Stimulated activated effector memory CD8-positive, alpha-beta T cell treated with anti-CD3 and anti-CD28 coated beads, Interleukin-12 subunit alpha, Interleukin-12 subunit beta, amount 100 ng/mL, for 72 hours (primary cell): ENCODE results near the gene SMOC2.
"Not testable (repeated sequence)": the region's sequence is repeated elsewhere in the genome, so short reads cannot be mapped to it uniquely, and the experiment has no call there.

ENCODE experiments used
- ATAC-seq: fragments of 150-1000 bp; cut with Tn5 transposase; 2 replicates; pipeline ENCODE4 v1.10.0; 2021
- DNase-seq, 2 donors: peaks; one replicate each; pipeline ENCODE4 v3.0.0; 2021 to 2022; ENCODE audit warnings: low spot score in 2 of 2
- H3K27ac Mint-ChIP-seq: one replicate; pipeline ENCODE4 v1.8.0; 2022; ENCODE audit warnings: mild to moderate bottlenecking, mixed read lengths
- H3K36me3 Mint-ChIP-seq: one replicate; pipeline ENCODE4 v1.8.0; 2022; ENCODE audit warnings: mild to moderate bottlenecking, mixed read lengths
- H3K4me1 Mint-ChIP-seq: one replicate; pipeline ENCODE4 v1.8.0; 2022; ENCODE audit warnings: mixed read lengths
- H3K4me3 Mint-ChIP-seq: one replicate; pipeline ENCODE4 v1.8.0; 2022; ENCODE audit warnings: mild to moderate bottlenecking, mixed read lengths
- H3K9me3 Mint-ChIP-seq: one replicate; pipeline ENCODE4 v1.8.0; 2022; ENCODE audit warnings: mixed read lengths

The SMOC2 gene

DNA sequence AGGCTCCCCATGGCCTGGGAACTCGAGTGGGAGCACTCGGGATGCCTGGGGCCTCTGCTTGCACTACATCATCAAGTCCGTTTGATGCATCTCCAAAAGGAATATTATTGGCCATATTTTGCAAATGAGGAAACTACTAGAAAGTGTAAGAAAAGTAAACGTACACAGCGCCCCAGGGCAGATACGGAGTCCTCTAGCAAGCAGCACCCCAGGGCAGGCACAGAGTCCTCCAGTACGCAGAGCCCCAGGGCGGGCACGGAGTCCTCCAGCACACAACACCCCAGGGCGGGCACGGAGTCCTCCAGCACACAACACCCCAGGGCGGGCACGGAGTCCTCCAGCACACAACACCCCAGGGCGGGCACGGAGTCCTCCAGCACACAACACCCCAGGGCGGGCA is 264.3 kb downstream of the SMOC2 start:
- DNase-seq, ATAC-seq, H3K27ac Mint-ChIP-seq, H3K36me3 Mint-ChIP-seq, H3K9me3 Mint-ChIP-seq, H3K4me3 Mint-ChIP-seq, H3K4me1 Mint-ChIP-seq: not testable (repeated sequence)

GRCh38 chr6:168706471-168707177 is 265.6 kb downstream of the SMOC2 start:
- H3K9me3 Mint-ChIP-seq: no peaks in the 10 kb centered on the region
- DNase-seq (no peak), ATAC-seq (no peak)
- H3K36me3 Mint-ChIP-seq: no peaks in the 10 kb centered on the region
- H3K4me3 Mint-ChIP-seq: no peak overlapping the region
- no peaks in the 10 kb centered on the region for H3K4me1 Mint-ChIP-seq
- H3K27ac Mint-ChIP-seq: no peak overlapping the region

- no peaks in the 10 kb centered on the region for H3K4me1 Mint-ChIP-seq
- H3K4me3 Mint-ChIP-seq: no peak overlapping the region
- no peaks in the 10 kb centered on the region for H3K9me3 Mint-ChIP-seq
- no peak for DNase-seq
- no peak overlapping the region for H3K27ac Mint-ChIP-seq
- no peaks in the 10 kb centered on the region for H3K36me3 Mint-ChIP-seq
- no peak for ATAC-seq
Measured at GRCh38 chr6:168708526-168708925, 267.5 kb downstream of the SMOC2 start.

- H3K4me3 Mint-ChIP-seq: no peak overlapping the region
- H3K4me1 Mint-ChIP-seq: no peaks in the 10 kb centered on the region
- no peaks in the 10 kb centered on the region for H3K36me3 Mint-ChIP-seq
- H3K9me3 Mint-ChIP-seq: no peaks in the 10 kb centered on the region
- H3K27ac Mint-ChIP-seq: no peak overlapping the region
- DNase-seq (no peak), ATAC-seq (no peak)
Measured at GRCh38 chr6:168708984-168709383, 268.0 kb downstream of the SMOC2 start.

DNA sequence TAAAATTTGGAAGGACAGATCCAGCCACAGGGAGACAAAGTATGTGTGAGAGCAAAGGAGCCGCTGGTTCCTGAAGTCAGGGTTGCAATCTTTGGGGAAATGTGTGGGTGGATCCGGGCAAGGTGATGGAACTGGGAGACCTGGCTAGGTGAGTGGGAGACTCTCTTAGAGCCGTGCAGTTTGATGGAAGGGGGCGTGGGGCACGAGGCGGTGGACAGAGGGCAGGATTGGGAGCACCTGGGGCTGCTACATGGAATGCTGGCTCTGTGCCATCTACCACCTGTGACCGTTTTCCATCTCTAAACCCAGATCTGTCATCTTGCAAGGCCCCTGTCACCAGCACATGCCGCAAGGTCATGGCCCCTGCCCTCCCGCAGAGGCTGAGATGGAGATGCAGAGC is 268.4 kb downstream of the SMOC2 start:
- ATAC-seq: no peak
- Mint-ChIP-seq H3K27ac (no peak overlapping the region), H3K36me3 (no peaks in the 10 kb centered on the region), H3K4me3 (no peak overlapping the region), H3K4me1 (no peaks in the 10 kb centered on the region), H3K9me3 (no peaks in the 10 kb centered on the region)
- no peak for DNase-seq

DNA sequence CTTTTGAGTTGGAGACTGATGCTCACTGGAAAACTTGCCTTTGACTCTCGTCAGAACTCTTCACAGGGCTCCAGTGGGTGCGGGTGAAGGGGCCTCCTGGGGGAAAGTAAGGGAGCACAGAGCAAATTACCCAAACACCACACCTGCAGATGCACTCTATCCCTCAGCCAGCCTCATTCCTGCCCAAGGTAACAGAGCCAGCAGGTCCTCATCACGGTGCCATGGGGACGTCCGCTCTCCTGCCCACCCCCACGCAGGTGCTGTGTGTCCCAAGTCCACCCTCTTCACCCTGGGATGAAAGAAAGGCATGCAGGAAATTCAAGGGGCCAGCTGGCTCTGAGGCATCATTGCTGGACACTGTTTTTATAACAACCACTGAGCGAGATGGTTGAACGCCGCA is 269.0 kb downstream of the SMOC2 start:
- H3K4me3 Mint-ChIP-seq: no peak overlapping the region
- H3K36me3 Mint-ChIP-seq: no peaks in the 10 kb centered on the region
- ATAC-seq (no peak), DNase-seq (no peak)
- H3K27ac Mint-ChIP-seq: no peak overlapping the region
- H3K4me1 Mint-ChIP-seq: no peaks in the 10 kb centered on the region
- H3K9me3 Mint-ChIP-seq: no peaks in the 10 kb centered on the region

DNA sequence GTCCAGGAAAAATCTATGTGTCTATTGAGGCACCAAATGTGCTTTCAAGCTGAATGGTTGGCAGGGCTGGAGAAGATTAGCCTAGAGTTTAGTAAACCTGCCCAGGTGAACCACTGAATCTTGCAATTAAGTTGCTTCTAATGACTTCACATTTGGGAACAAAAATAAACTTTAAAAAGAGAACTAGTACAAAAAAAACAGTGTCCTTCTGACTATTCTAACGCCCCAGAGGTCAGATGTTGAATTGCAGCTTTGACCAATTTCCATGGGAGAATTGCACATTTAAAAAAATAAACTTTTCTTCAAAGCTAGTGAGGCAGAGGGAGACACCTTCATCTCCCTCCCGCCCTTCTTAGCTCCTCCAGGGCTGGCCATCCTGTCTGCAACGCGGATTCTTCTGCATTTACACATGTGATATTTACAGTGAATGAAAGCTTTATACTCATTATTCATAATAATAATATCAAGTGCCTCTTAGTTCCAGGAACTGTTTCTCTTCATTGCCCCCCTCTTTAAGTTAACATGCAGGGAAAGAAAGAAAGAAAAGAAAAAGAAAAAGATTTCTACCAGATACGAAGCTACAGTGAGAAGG is 270.2 kb downstream of the SMOC2 start:
- Mint-ChIP-seq H3K9me3 (no peaks in the 10 kb centered on the region), H3K36me3 (no peaks in the 10 kb centered on the region)

GRCh38 chr6:168711666-168712300 is 270.8 kb downstream of the SMOC2 start:
- ATAC-seq (no peak), DNase-seq (no peak)
- Mint-ChIP-seq H3K9me3 (no peaks in the 10 kb centered on the region), H3K36me3 (no peaks in the 10 kb centered on the region), H3K4me1 (no peaks in the 10 kb centered on the region), H3K4me3 (no peak overlapping the region), H3K27ac (no peak overlapping the region)

More for the DNA sequence above, 270.2 kb downstream of the SMOC2 start:
- ATAC-seq: no peak
- DNase-seq: no peak
- no peak overlapping the region for H3K4me3 Mint-ChIP-seq
- no peaks in the 10 kb centered on the region for H3K4me1 Mint-ChIP-seq
- H3K27ac Mint-ChIP-seq: no peak overlapping the region

GRCh38 chr6:168712993-168713392 is 272.0 kb downstream of the SMOC2 start:
- DNase-seq (no peak), ATAC-seq (no peak)
- H3K27ac Mint-ChIP-seq: no peak overlapping the region
- H3K9me3 Mint-ChIP-seq: no peaks in the 10 kb centered on the region
- no peaks in the 10 kb centered on the region for H3K36me3 Mint-ChIP-seq
- H3K4me3 Mint-ChIP-seq: no peak overlapping the region
- no peaks in the 10 kb centered on the region for H3K4me1 Mint-ChIP-seq

DNA sequence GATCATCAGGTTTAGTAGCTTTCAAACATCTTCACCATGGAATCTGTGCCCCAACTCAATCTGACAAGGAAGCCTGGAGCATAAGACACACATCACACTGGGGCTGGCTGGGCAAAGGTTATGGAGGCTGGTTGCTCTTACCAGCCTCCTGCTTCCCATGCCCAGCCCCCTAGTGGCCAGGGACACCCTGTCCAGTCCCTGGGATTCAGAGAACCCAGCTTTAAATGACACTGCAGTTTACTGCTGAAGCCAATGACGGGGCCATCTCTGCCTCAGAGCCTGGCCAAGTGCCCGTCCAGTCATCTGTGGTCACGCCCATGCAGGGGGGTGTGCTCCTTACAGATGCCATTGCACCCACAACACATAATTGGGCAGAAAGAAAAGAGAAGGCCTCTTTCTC is 272.9 kb downstream of the SMOC2 start:
- no peak for ATAC-seq
- Mint-ChIP-seq H3K4me1 (no peaks in the 10 kb centered on the region), H3K27ac (no peak overlapping the region), H3K9me3 (no peaks in the 10 kb centered on the region), H3K4me3 (no peak overlapping the region), H3K36me3 (no peaks in the 10 kb centered on the region)
- no peak for DNase-seq

DNA sequence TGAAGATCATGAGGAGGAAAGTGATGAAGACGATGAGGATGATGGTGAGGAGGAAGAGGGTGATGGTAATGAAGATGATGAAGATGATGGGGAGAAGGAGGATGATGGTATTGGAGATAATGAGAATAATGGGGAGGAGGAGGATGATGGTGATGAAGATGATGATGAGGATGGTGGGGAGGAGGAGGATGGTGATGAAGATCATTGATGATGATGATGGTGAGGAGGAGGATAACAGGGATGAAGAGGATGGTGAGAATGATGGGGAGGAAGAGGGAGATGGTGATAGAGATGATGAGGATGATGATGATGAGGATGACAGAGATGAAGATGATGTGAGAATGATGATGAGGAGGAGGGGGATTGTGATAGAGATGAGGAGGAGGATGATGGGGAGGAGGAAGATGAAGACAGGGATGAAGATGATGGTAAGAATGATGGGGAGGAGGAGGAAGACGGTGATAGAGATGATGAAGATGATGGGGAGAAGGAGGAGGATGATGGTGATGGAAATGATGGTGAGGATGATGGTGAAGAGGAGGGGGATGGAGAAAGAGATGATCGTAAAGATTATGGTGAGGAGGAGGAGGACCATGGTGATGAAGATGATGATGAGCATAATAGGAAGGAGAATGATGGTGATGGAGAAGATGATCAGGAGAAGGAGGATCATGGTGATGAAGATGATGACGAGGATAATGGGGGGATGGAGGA is 273.7 kb downstream of the SMOC2 start:
- ATAC-seq: no peak
- no peak for DNase-seq
- H3K27ac Mint-ChIP-seq: no peak overlapping the region
- no peaks in the 10 kb centered on the region for H3K36me3 Mint-ChIP-seq
- no peaks in the 10 kb centered on the region for H3K9me3 Mint-ChIP-seq
- H3K4me3 Mint-ChIP-seq: no peak overlapping the region
- H3K4me1 Mint-ChIP-seq: no peaks in the 10 kb centered on the region

GRCh38 chr6:168715643-168716481 is 274.9 kb downstream of the SMOC2 start:
- no peak for DNase-seq
- no peaks in the 10 kb centered on the region for H3K4me1 Mint-ChIP-seq
- ATAC-seq: no peak
- no peak overlapping the region for H3K4me3 Mint-ChIP-seq
- no peaks in the 10 kb centered on the region for H3K36me3 Mint-ChIP-seq
- no peak overlapping the region for H3K27ac Mint-ChIP-seq
- H3K9me3 Mint-ChIP-seq: no peaks in the 10 kb centered on the region

DNA sequence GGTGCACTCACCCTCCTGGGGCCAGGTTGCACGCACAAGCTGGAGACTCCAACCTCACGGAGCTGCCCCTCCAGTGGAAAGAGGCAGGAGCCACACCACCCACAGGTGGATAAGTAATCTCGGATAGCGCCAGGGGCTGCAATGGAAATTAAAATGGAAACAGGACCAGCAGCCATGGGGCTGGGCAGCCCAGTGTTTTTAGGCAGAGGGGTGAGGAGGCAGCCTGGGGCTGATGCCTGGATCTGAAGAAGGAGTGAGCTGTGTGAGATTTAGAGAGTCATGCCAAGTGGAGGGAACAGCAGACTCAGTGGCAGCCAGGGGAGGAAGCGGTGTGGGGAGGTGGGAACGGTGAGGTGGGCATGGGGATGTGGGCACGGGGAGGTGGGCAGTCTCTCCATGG is 275.6 kb downstream of the SMOC2 start:
- Mint-ChIP-seq H3K9me3 (no peaks in the 10 kb centered on the region), H3K27ac (no peak overlapping the region)

DNA sequence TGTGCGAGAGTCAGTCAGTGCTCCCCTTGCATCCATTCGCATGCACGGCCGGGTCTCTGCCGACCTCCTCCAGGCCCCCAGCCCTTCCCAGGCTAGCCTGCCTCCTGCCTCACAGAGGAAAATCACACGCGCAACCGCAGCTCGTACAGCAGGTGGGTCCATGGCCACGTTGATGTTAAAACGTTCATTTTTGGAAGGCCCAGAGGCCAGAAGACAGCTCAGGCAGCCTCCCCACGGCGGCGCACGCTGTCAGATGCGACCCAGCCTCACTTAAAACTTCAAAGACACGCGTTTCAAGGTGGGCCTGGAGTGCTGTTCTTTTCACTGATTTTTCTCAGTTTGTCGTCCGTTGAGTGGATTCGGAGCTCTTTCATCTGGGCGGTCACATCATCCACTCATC is 276.5 kb downstream of the SMOC2 start:
- Mint-ChIP-seq H3K9me3 (no peaks in the 10 kb centered on the region), H3K36me3 (no peaks in the 10 kb centered on the region), H3K4me3 (no peak overlapping the region), H3K27ac (no peak overlapping the region), H3K4me1 (no peaks in the 10 kb centered on the region)
- no peak for ATAC-seq
- no peak for DNase-seq

More for the DNA sequence above, 275.6 kb downstream of the SMOC2 start:
- Mint-ChIP-seq H3K4me1 (no peaks in the 10 kb centered on the region), H3K36me3 (no peaks in the 10 kb centered on the region), H3K4me3 (no peak overlapping the region)
- DNase-seq (no peak), ATAC-seq (no peak)
